A549 (cell line): Measurements from ENCODE around the gene CTPS2. TPM values are rescaled to one million over a fixed set of nuclear protein-coding genes. Genes with fewer than 3 reads are reported as not detected.
A peak's percentile ranks its signal among the peaks of the same experiment; 100 is the strongest.

ENCODE experiments used
- ATAC-seq, 2 experiments: fragments of 200-7000 bp in 1 of 2; fragments of >200 bp in 1 of 2; cut with Nextera tagmentation in 1 of 2; cut with Tn5 transposase in 1 of 2; 3 replicates each; pipeline versions ENCODE4 v1.8.0 to v1.9.1; 2018 to 2020; ENCODE audit warnings: mild to moderate bottlenecking in 1 of 2, moderate library complexity in 1 of 2
- CTCF ChIA-PET: fragments of 300-600 bp; sonication (Branson Sonifier 250); formaldehyde crosslinking; extraction: SDS; loops from one replicate; lab custom pipeline; 2021; ENCODE audit warnings: antibody characterized with exemption, inconsistent platforms; lab: Yijun Ruan, JAX
- POLR2A ChIA-PET: fragments of 350-600 bp; formaldehyde crosslinking; extraction: SDS; loops from one replicate; lab custom pipeline; 2021; ENCODE audit warnings: antibody characterized with exemption, inconsistent platforms; lab: Yijun Ruan, JAX
- DNase-seq, 2 experiments: peaks; one replicate each; pipeline versions ENCODE4 v3.0.0 to v3.0.0-alpha.2; 2011 to 2016; ENCODE audit warnings: low read depth in 1 of 2, low spot score in 1 of 2
- FAIRE-seq: peaks from 2 replicates; lab custom pipeline; 2011; peaks lifted over from hg19 to GRCh38; lab: Jason Lieb, UNC
- H3K27ac ChIP-seq, 2 experiments: fragments of >200 bp; sonication (Bioruptor Twin); formaldehyde crosslinking; 3 replicates each; pipeline ENCODE4 v1.5.1; 2016 to 2017
- H3K4me1 ChIP-seq: fragments of >200 bp; sonication (Bioruptor Twin); formaldehyde crosslinking; 3 replicates; pipeline ENCODE4 v1.6.1; 2016
- H3K4me2 ChIP-seq: fragments of >200 bp; sonication (Bioruptor Twin); formaldehyde crosslinking; 3 replicates; pipeline ENCODE4 v1.6.1; 2016
- H3K4me3 ChIP-seq: fragments of >200 bp; sonication (Bioruptor Twin); formaldehyde crosslinking; 3 replicates; pipeline ENCODE4 v1.5.1; 2016
- H3K9me3 ChIP-seq: fragments of >200 bp; sonication (Bioruptor Twin); formaldehyde crosslinking; 3 replicates; pipeline ENCODE4 v1.6.1; 2016
- CBX2 ChIP-seq: fragments of 200-600 bp; sonication (generic); IDR thresholded peaks from 2 replicates; pipeline ENCODE4 v1.6.1; 2016; ENCODE audit warnings: low read depth, mild to moderate bottlenecking, borderline replicate concordance
- CBX8 ChIP-seq: fragments of 200-600 bp; sonication (generic); IDR thresholded peaks from 2 replicates; pipeline ENCODE4 v1.6.1; 2016
- CTCF ChIP-seq: fragments of >200 bp; sonication (Bioruptor Twin); formaldehyde crosslinking; IDR thresholded peaks from 3 replicates; pipeline ENCODE4 v1.5.1; 2016
- E2F6 ChIP-seq: IDR thresholded peaks from 2 replicates; pipeline ENCODE4 v1.6.1; 2012; ENCODE audit warnings: low read depth, borderline replicate concordance
- ESRRA ChIP-seq: fragments of 150-350 bp; IDR thresholded peaks from 2 replicates; pipeline ENCODE4 v1.6.1; 2014; ENCODE audit warnings: mild to moderate bottlenecking, low read length, borderline replicate concordance
- FOSL2 ChIP-seq, 2 experiments: fragments of 450-650 bp in 1 of 2; fragments of >200 bp in 1 of 2; sonication (Bioruptor Twin) in 1 of 2; formaldehyde crosslinking; IDR thresholded peaks; 2 replicates each; pipeline versions ENCODE4 v1.5.0 to v1.6.1; 2016 to 2020; ENCODE audit warnings: mild to moderate bottlenecking in 1 of 2, moderate library complexity in 1 of 2
- FOXS1 ChIP-seq: fragments of 250-450 bp; sonication (Bioruptor Pico); IDR thresholded peaks from 2 replicates; pipeline ENCODE4 v1.5.0; 2020; ENCODE audit warnings: mild to moderate bottlenecking, moderate library complexity
- HES2 ChIP-seq: fragments of >200 bp; sonication (Bioruptor Twin); formaldehyde crosslinking; IDR thresholded peaks from 2 replicates; pipeline ENCODE4 v1.6.1; 2016
- HEYL ChIP-seq: fragments of 250-450 bp; sonication (Bioruptor Pico); IDR thresholded peaks from 2 replicates; pipeline ENCODE4 v1.8.0; 2021; ENCODE audit warnings: mild to moderate bottlenecking, moderate library complexity
- HOXB13 ChIP-seq: fragments of 250-450 bp; sonication (Bioruptor Pico); IDR thresholded peaks from 2 replicates; pipeline ENCODE4 v1.5.0; 2020; ENCODE audit warnings: low read depth, mild to moderate bottlenecking, moderate library complexity
- JUNB ChIP-seq: fragments of >200 bp; sonication (Bioruptor Twin); formaldehyde crosslinking; IDR thresholded peaks from 2 replicates; pipeline ENCODE4 v1.6.1; 2016
- KDM1A ChIP-seq: fragments of 200-600 bp; sonication (generic); IDR thresholded peaks from 2 replicates; pipeline ENCODE4 v1.6.1; 2016; ENCODE audit warnings: low read depth, mild to moderate bottlenecking
- NPAS2 ChIP-seq: fragments of 250-450 bp; sonication (Bioruptor Pico); IDR thresholded peaks from 2 replicates; pipeline ENCODE4 v1.8.0; 2022; ENCODE audit warnings: mild to moderate bottlenecking, moderate library complexity, borderline replicate concordance
- PBX3 ChIP-seq: IDR thresholded peaks from 2 replicates; pipeline ENCODE4 v1.6.1; 2012
- RAD21 ChIP-seq, 2 experiments: fragments of >200 bp in 1 of 2; sonication (Bioruptor Twin) in 1 of 2; formaldehyde crosslinking in 1 of 2; IDR thresholded peaks in 1 of 2; conservative IDR thresholded peaks in 1 of 2; 2 replicates in 1 of 2; 3 replicates in 1 of 2; pipeline ENCODE4 v1.6.1; 2012 to 2018; ENCODE audit warnings: inconsistent platforms in 1 of 2
- RNF2 ChIP-seq: fragments of 200-600 bp; sonication (generic); IDR thresholded peaks from 2 replicates; pipeline ENCODE4 v1.6.1; 2016; ENCODE audit warnings: low read depth, mild to moderate bottlenecking, antibody characterized with exemption, moderate library complexity, borderline replicate concordance
- SMC3 ChIP-seq: fragments of >200 bp; sonication (Bioruptor Twin); formaldehyde crosslinking; IDR thresholded peaks from 3 replicates; pipeline ENCODE4 v1.6.1; 2018; ENCODE audit warnings: inconsistent platforms
- TP53 ChIP-seq: fragments of 250-450 bp; sonication (Bioruptor Pico); IDR thresholded peaks from 2 replicates; pipeline ENCODE4 v1.5.0; 2021; ENCODE audit warnings: mild to moderate bottlenecking, moderate library complexity
- ZFP36 ChIP-seq: fragments of 450-650 bp; IDR thresholded peaks from 2 replicates; pipeline ENCODE4 v1.6.1; 2014; ENCODE audit warnings: borderline replicate concordance; ENCODE audit not compliant: partially characterized antibody
- WGBS: methylation state at CpG from one replicate; pipeline ENCODE4 v1.1.6; 2017; ENCODE audit errors: missing lambda C conversion rate; 5-methylcytosine and 5-hydroxymethylcytosine counted together
- polyA plus RNA-seq, 4 experiments: library from polyadenylated mRNA; depleted of rRNA in 3 of 4; stranded (reverse); fragments of >200 nt; fragmentation: RNase III in 1 of 4; extraction: RNeasy Plus Mini Kit Qiagen cat#74134 plus additional on column Dnase treatment in 1 of 4; gene quantifications; 2 replicates in 3 of 4; 3 replicates in 1 of 4; pipeline ENCODE4 v1.2.3, GENCODE V29; 2011 to 2017

CTPS2 gene
- polyA plus RNA-seq, 2 of the 4 experiments (the other 2 are of a cell fraction) = 11.1 to 18.5 TPM

GRCh38 chrX:16683007-16683664 is 29.3 kb downstream of the CTPS2 start:
- POLR2A ChIA-PET = no interaction called here
- Histone ChIP-seq H3K4me3 (no peak overlapping the region), H3K4me1 (no peaks in the 10 kb centered on the region), H3K9me3 (no peaks in the 10 kb centered on the region), H3K27ac (no peak overlapping the region), H3K4me2 (no peak overlapping the region)
- no peak for TF ChIP-seq HEYL (CRISPR knock-in tag)
- TF ChIP-seq ZFP36 = no peak
- no peak for TF ChIP-seq TP53
- TF ChIP-seq CTCF = no peak
- TF ChIP-seq FOXS1 = no peak
- TF ChIP-seq HOXB13 (CRISPR knock-in tag) = no peak
- TF ChIP-seq CBX8 = no peak
- no peak for TF ChIP-seq NPAS2
- no peak for TF ChIP-seq FOSL2 (IDR thresholded peaks at IDR 0.05)
- no peak for TF ChIP-seq FOSL2 (CRISPR knock-in tag; IDR thresholded peaks at IDR 0.05)
- no peak for DNase-seq
- no peak for ATAC-seq
- CTCF ChIA-PET = interaction anchor here (0.6 to 1.8 kb wide), 5 partner anchors 9 to 228 kb away, joined by 3 to 6 read pairs (median 4); no protein-coding TSS in a partner anchor
- WGBS = 93% methylated on average over 7 of the region's 7 CpGs
- FAIRE-seq = peak; percentile 13

- FAIRE-seq = no peak
- H3K27ac ChIP-seq = no peak overlapping the region
Measured at GRCh38 chrX:16678689-16679088, 33.8 kb downstream of the CTPS2 start.

GRCh38 chrX:16671005-16671404 is 41.5 kb downstream of the CTPS2 start:
- Histone ChIP-seq H3K9me3 (no peaks in the 10 kb centered on the region), H3K4me2 (no peak overlapping the region), H3K4me3 (no peak overlapping the region), H3K27ac (no peak overlapping the region), H3K4me1 (no peaks in the 10 kb centered on the region)
- POLR2A ChIA-PET = interaction anchor here (0.7 kb wide), 1 partner anchor 855 kb away, joined by 7 read pairs; no protein-coding TSS in a partner anchor
- peak; percentile 42 to 43 for DNase-seq
- CTCF ChIA-PET = interaction anchor here (0.9 to 3.3 kb wide), 11 partner anchors 13 to 738 kb away, joined by 3 to 16 read pairs (median 3); no protein-coding TSS in a partner anchor
- FAIRE-seq = no peak
- ATAC-seq = peak; percentile 61 to 70; a peak in 5 of 6 replicates
- TF ChIP-seq RAD21 (conservative IDR thresholded peaks at IDR 0.05 in 1 of 2, IDR thresholded peaks at IDR 0.05 in 1 of 2) = peak; percentile 62 to 68
- no peak for TF ChIP-seq KDM1A
- TF ChIP-seq FOXS1 = no peak
- TF ChIP-seq SMC3 = peak; percentile 36; the same call in 1 of the 3 replicates
- peak; percentile 47; the same call in 2 of the 3 replicates for TF ChIP-seq CTCF
- no peak for TF ChIP-seq ESRRA

More at GRCh38 chrX:16678689-16679088, 33.8 kb downstream of the CTPS2 start:
- H3K4me3 ChIP-seq = no peak overlapping the region
- no peak for DNase-seq
- H3K4me2 ChIP-seq = no peak overlapping the region
- no peaks in the 10 kb centered on the region for H3K9me3 ChIP-seq
- ChIA-PET POLR2A (no interaction called here), CTCF (no interaction called here)
- TF ChIP-seq PBX3 (no peak), RNF2 (no peak), CBX2 (no peak), FOSL2 (IDR thresholded peaks at IDR 0.05) (no peak), FOSL2 (CRISPR knock-in tag; IDR thresholded peaks at IDR 0.05) (no peak), HES2 (no peak), E2F6 (no peak), ZFP36 (no peak), JUNB (no peak)
- H3K4me1 ChIP-seq = no peaks in the 10 kb centered on the region
- ATAC-seq = no peak
- 87% methylated on average over 11 of the region's 11 CpGs for WGBS
